Measurements from ENCODE around the gene SLC29A3.

The SLC29A3 gene

GRCh38 chr10:71383972-71384687, 65.1 kb downstream of the SLC29A3 start:
- no peak overlapping the region for H3K4me3 ChIP-seq (ENCODE audit: low read length)
- no peak for DNase-seq (ENCODE audit: low read depth)
- peak; percentile 92 for TF ChIP-seq CTCF (conservative IDR thresholded peaks at IDR 0.05; ENCODE audit: low read depth, low read length)

- DNase-seq (ENCODE audit: low read depth), result no peak
- TF ChIP-seq CTCF (conservative IDR thresholded peaks at IDR 0.05; ENCODE audit: low read depth, low read length), result no peak
- H3K4me3 ChIP-seq (ENCODE audit: low read length), result no peak overlapping the region
Measured at GRCh38 chr10:71388171-71388570, 69.1 kb downstream of the SLC29A3 start.

DNA sequence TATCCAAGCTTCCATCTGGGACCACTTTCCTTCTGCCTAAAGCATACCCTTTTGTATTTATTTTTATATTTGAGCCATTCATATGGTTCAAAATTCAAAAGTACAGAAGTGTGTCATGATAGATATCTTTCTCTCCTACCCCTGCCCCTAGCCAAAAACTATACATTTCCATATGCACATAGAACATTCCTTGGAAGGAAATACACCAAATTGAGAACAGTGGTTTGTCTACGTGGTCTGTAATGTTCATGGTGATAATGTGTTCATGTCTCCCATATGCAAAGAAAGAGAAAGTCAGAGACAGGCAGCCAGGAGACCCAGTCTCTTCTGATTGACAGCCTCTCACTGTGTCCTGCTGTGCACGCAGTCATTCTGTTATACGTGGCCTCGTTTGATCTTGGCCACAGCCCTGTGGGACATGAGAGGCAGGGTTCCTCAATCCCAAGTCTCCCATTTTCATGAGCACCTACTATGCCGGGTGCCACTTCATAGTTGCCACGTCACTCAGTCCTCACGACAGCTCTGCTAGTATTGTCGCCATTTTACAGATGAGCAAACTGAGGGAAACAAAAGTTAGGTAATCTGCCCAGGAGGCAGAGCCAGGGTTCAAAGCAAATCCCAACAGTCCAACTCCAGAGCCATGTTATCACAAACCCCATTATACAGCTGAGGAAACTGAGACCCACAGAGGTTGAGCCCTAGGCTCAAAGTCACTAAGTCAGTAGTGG, 69.7 kb downstream of the SLC29A3 start:
- TF ChIP-seq CTCF (conservative IDR thresholded peaks at IDR 0.05; ENCODE audit: low read depth, low read length), result no peak
- DNase-seq (ENCODE audit: low read depth), result no peak
- no peak overlapping the region for H3K4me3 ChIP-seq (ENCODE audit: low read length)

DNA sequence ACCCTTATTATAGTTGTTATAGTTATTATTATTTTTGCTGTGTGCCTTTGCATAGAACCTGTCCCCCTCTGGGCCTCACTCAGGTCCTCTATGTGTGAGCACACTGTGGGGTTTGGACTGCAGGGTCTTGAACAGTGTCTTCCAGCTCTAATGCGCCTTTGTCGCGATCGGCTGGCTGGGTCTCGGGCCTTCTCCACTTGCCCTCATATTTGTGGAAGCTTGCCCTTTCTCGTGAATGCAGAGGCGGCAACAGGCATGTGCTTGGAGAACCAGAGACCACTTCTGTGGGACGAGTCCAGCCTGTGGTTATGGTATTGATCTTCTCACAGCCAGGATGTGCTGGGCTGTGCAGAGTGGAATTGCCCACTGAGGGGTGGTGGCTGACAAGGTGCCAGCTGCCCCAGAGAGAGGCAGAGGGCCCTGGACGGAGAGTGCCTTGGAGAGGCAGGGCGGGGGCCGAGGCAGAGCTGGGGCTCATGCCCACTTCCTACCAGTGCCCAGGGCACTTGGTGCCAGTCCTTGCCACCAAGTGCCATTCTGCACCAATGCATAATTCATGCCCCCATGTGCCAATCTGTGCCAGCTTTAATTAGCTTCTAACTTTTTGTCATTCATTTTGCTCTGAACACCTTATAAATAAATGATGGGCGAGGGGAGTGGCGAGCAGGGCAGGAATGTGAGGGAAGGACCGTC, 70.9 kb downstream of the SLC29A3 start:
- no peak for DNase-seq (ENCODE audit: low read depth)
- no peak for TF ChIP-seq CTCF (conservative IDR thresholded peaks at IDR 0.05; ENCODE audit: low read depth, low read length)
- H3K4me3 ChIP-seq (ENCODE audit: low read length), result no peak overlapping the region

GRCh38 chr10:71390461-71390835, 71.4 kb downstream of the SLC29A3 start:
- no peak for DNase-seq (ENCODE audit: low read depth)
- no peak overlapping the region for H3K4me3 ChIP-seq (ENCODE audit: low read length)
- TF ChIP-seq CTCF (conservative IDR thresholded peaks at IDR 0.05; ENCODE audit: low read depth, low read length), result no peak

- no peak for TF ChIP-seq CTCF (conservative IDR thresholded peaks at IDR 0.05; ENCODE audit: low read depth, low read length)
- H3K4me3 ChIP-seq (ENCODE audit: low read length), result no peak overlapping the region
- no peak for DNase-seq (ENCODE audit: low read depth)
Measured at GRCh38 chr10:71390921-71391690, 72.0 kb downstream of the SLC29A3 start.
